ENCODE data around the gene DNASE1L2. TPM values are rescaled to one million over a fixed set of nuclear protein-coding genes. Genes with fewer than 3 reads are reported as not detected.

DNASE1L2 gene
- total and polyA plus RNA-seq, 2 of the 8 experiments (the other 6 are each of a cell fraction or from before 2014, with no cell fraction given), result 0.35 to 0.97 TPM

DNA sequence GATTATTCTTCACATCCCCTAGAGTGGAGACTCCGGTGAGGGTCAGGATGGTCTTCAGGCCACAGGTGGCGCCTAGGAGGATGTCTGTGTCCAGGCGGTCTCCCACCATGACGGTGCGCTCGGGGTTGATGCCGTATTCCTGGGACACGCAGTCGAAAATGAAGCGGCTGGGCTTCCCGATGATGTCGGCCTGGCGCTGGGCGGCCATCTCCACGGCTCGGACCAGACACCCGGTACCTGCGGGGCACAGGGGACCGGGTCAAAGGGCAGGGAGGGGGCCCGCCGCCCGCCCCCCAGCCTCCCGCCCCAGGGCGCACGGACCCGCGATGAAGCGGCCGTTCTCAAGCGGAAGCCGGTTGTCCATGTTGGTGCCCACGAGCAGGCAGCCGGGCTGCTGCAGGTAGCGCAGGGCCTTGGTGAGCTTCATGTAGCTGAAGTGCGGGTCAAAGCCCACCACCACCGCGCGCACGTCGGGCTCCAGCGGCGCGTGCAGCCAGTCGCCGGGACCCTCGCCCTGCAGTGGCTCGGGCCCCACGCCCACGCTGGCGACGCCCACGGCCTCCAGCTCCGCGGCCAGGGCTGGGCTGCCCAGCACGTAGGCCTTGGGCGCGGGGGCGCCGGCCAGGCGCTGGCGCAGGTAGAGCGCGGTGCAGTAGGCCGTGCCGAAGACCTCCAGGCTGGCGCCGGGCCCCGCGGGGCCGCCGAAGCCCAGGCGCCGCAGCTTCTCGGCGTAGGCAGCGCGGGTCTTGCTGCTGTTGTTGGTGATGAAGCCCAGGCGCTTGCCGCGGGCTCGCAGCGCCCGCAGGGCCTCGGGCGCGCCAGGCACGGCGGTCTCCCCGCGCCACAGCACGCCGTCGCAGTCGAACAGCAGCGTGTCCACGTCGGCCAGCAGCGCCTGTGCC, 22.2 kb upstream of the DNASE1L2 start:
- H3K27ac ChIP-seq (ENCODE audit: low read depth, low read length), result peak overlapping the region; percentile 78; the same call in 1 of the 2 replicates
- H2AFZ ChIP-seq (ENCODE audit: low read length), result no peak overlapping the region
- 3% methylated on average over 66 of the region's 98 CpGs; no CpG with 5 or more reads in 1 of the 2 experiments for whole genome bisulfite sequencing, 2 experiments (ENCODE audit: extremely low coverage in 1 of 2, insufficient coverage in 1 of 2, insufficient read length in 1 of 2, insufficient replicate concordance in 2 of 2, low coverage in 1 of 2, low lambda C conversion rate in 2 of 2, missing lambda C conversion rate in 1 of 2)
- H3K79me2 ChIP-seq (ENCODE audit: control insufficient read depth in 1 of 2, insufficient read depth in 2 of 2, low read length in 2 of 2), result peaks cover 3 to 18% of the 10 kb centered on the region in 2 experiments; a peak in 3 of 4 replicates
- peak overlapping the region; percentile 80 to 84 for H3K4me2 ChIP-seq (ENCODE audit: insufficient read depth in 1 of 2, low read depth in 2 of 2, low read length in 2 of 2)
- H3K79me1 ChIP-seq (ENCODE audit: low read depth, low read length), result peaks cover 4% of the 10 kb centered on the region
- H3K23me2 ChIP-seq (ENCODE audit: low read depth, low read length), result peaks cover 9% of the 10 kb centered on the region
- DNase-seq (ENCODE audit: low read depth in 1 of 2, low spot score in 2 of 2) (no peak), FAIRE-seq (no peak)
- no peak overlapping the region for H2AK5ac ChIP-seq (ENCODE audit: low read depth, low read length)
- peaks cover 0 to 17% (median 5%) of the 10 kb centered on the region in 4 experiments; a peak in 5 of 7 replicates for H3K4me1 ChIP-seq (replicated peaks in 1 of 4; ENCODE audit: control insufficient read depth in 3 of 4, insufficient read depth in 4 of 4, low read length in 3 of 4)
- H3K4ac ChIP-seq (replicated peaks; ENCODE audit: insufficient read length, low read depth, low read length), result no peak overlapping the region
- no peaks in the 10 kb centered on the region for H3K9me3 ChIP-seq (ENCODE audit: insufficient read depth in 2 of 2, low read depth in 1 of 2, low read length in 1 of 2)
- no peak overlapping the region for H3K14ac ChIP-seq (ENCODE audit: insufficient read length)
- peak overlapping the region; percentile 74 to 92 (median 78) for H3K4me3 ChIP-seq (ENCODE audit: extremely low read depth in 1 of 4, insufficient read depth in 2 of 4, low read depth in 3 of 4, low read length in 4 of 4)
- H2BK20ac ChIP-seq (ENCODE audit: low read length), result no peak overlapping the region
- peak overlapping the region; percentile 71 for H2BK5ac ChIP-seq (ENCODE audit: low read depth, low read length)
- H4K91ac ChIP-seq (replicated peaks; ENCODE audit: insufficient read length, low read length), result peak overlapping the region; percentile 15
- CTCF ChIA-PET (ENCODE audit: partially characterized antibody), result interaction anchor here (0.6 to 1.0 kb wide), 2 partner anchors 15 to 36 kb away, joined by 3 read pairs; no protein-coding TSS in a partner anchor
- TF ChIP-seq HDAC6 (IDR thresholded peaks at IDR 0.05; ENCODE audit: low read depth, low read length) (no peak), KDM4A (IDR thresholded peaks at IDR 0.05; ENCODE audit: low read depth, low read length, severe bottlenecking) (peak; percentile 64), RBBP5 (IDR thresholded peaks at IDR 0.05; ENCODE audit: borderline replicate concordance, low read depth, low read length) (peak; percentile 15; the same call in 1 of the 2 replicates), PHF8 (conservative IDR thresholded peaks at IDR 0.05; ENCODE audit: low read depth, low read length) (peak; percentile 81), KDM5A (IDR thresholded peaks at IDR 0.05; ENCODE audit: low read length) (0 out of 2 replicates have a peak, but pooled peaks have one; percentile 30), SIN3A (conservative IDR thresholded peaks at IDR 0.05 in 1 of 2, IDR thresholded peaks at IDR 0.05 in 1 of 2; ENCODE audit: low read depth in 1 of 2, low read length in 2 of 2) (peak in 1 of 2 experiments; percentile 46; a peak in 1 of 4 replicates), KDM1A (IDR thresholded peaks at IDR 0.05; ENCODE audit: borderline replicate concordance, low read length) (no peak), CREB1 (IDR thresholded peaks at IDR 0.05) (peak; percentile 57; the same call in 1 of the 2 replicates), POLR2AphosphoS5 (IDR thresholded peaks at IDR 0.05; ENCODE audit: low read depth, low read length) (no peak), CEBPB (IDR thresholded peaks at IDR 0.05; ENCODE audit: low read depth, low read length) (no peak)
- H4K20me1 ChIP-seq (replicated peaks in 1 of 2; ENCODE audit: control insufficient read depth in 1 of 2, insufficient read depth in 2 of 2, low read length in 2 of 2), result peaks cover 8 to 37% of the 10 kb centered on the region in 2 experiments
- H3K56ac ChIP-seq (replicated peaks; ENCODE audit: insufficient read length, low read depth, low read length), result peak overlapping the region; percentile 59
- H4K5ac ChIP-seq (ENCODE audit: insufficient read length, low read depth, low read length), result no peak overlapping the region
- no peak overlapping the region; the same call in 1 of the 2 replicates for H3K18ac ChIP-seq (ENCODE audit: extremely low read depth, low read length)
- no peaks in the 10 kb centered on the region for H3K27me3 ChIP-seq (replicated peaks in 1 of 4; ENCODE audit: control insufficient read depth in 3 of 4, extremely low read depth in 1 of 4, insufficient read depth in 3 of 4, low read length in 3 of 4)
- peak overlapping the region; percentile 89; the same call in 1 of the 2 replicates for H4K8ac ChIP-seq (ENCODE audit: extremely low read depth, insufficient read depth, low read length)
- H3K36me3 ChIP-seq (ENCODE audit: control insufficient read depth in 2 of 4, insufficient read depth in 4 of 4, low read length in 3 of 4), result peaks cover 4 to 19% (median 9%) of the 10 kb centered on the region in 4 experiments; a peak in 6 of 8 replicates
- H2BK120ac ChIP-seq (replicated peaks; ENCODE audit: low read depth, low read length), result no peak overlapping the region
- no peak overlapping the region for H3K23ac ChIP-seq (ENCODE audit: insufficient read length)
- H3K9ac ChIP-seq (replicated peaks in 1 of 4; ENCODE audit: extremely low read depth in 1 of 4, low read depth in 3 of 4, low read length in 3 of 4), result peak overlapping the region; percentile 56 to 97 (median 90)
- POLR2A ChIA-PET (ENCODE audit: partially characterized antibody), result interaction anchor here (0.6 to 15.1 kb wide), 24 partner anchors 8 to 319 kb away, joined by 3 to 156 read pairs (median 4); partner anchors contain the start of genes DNASE1L2, E4F1, ECI1 and TRAF7
- no peak overlapping the region for H2BK15ac ChIP-seq (ENCODE audit: low read length)
- no peak overlapping the region for H2BK12ac ChIP-seq (ENCODE audit: low read depth, low read length)

Data from H1 (cell line).